RWPE2 (cell line): ENCODE measurements around the gene OPRM1.

Experiments
- ATAC-seq: fragments of 200-7000 bp; cut with Tn5 transposase; 3 replicates; pipeline ENCODE4 v1.9.1; 2021; ENCODE audit warnings: low read depth
- DNase-seq: peaks from one replicate; pipeline ENCODE4 v3.0.0-alpha.2; 2020; ENCODE audit warnings: low spot score
- H3K27ac ChIP-seq: fragments of 450-650 bp; 2 replicates; pipeline ENCODE4 v1.5.1; 2017; ENCODE audit warnings: mild to moderate bottlenecking; ENCODE audit not compliant: poor library complexity, severe bottlenecking
- H3K27me3 ChIP-seq: fragments of 250-450 bp; sonication (Bioruptor Pico); 2 replicates; pipeline ENCODE4 v1.5.1; 2021; ENCODE audit warnings: mild to moderate bottlenecking, moderate library complexity; ENCODE audit not compliant: insufficient read depth, poor library complexity, severe bottlenecking
- H3K36me3 ChIP-seq: fragments of 250-450 bp; sonication (Bioruptor Pico); 2 replicates; pipeline ENCODE4 v1.5.1; 2020; ENCODE audit warnings: low read depth, mild to moderate bottlenecking, moderate library complexity
- H3K4me1 ChIP-seq: fragments of 250-450 bp; sonication (Bioruptor Pico); 2 replicates; pipeline ENCODE4 v1.5.1; 2021; ENCODE audit warnings: mild to moderate bottlenecking, moderate library complexity; ENCODE audit not compliant: insufficient read depth, poor library complexity, severe bottlenecking
- H3K4me3 ChIP-seq: fragments of 250-450 bp; sonication (Bioruptor Pico); 2 replicates; pipeline ENCODE4 v1.5.1; 2021; ENCODE audit warnings: mild to moderate bottlenecking, moderate library complexity; ENCODE audit not compliant: severe bottlenecking
- H3K9me3 ChIP-seq: fragments of 250-450 bp; sonication (Bioruptor Pico); 2 replicates; pipeline ENCODE4 v1.5.1; 2021; ENCODE audit warnings: mild to moderate bottlenecking, moderate library complexity; ENCODE audit not compliant: severe bottlenecking
- CTCF ChIP-seq: fragments of 450-650 bp; IDR thresholded peaks from one replicate; pipeline ENCODE4 v1.5.1; 2017; ENCODE audit warnings: mild to moderate bottlenecking, moderate library complexity; ENCODE audit not compliant: poor library complexity, severe bottlenecking

The OPRM1 gene

DNA sequence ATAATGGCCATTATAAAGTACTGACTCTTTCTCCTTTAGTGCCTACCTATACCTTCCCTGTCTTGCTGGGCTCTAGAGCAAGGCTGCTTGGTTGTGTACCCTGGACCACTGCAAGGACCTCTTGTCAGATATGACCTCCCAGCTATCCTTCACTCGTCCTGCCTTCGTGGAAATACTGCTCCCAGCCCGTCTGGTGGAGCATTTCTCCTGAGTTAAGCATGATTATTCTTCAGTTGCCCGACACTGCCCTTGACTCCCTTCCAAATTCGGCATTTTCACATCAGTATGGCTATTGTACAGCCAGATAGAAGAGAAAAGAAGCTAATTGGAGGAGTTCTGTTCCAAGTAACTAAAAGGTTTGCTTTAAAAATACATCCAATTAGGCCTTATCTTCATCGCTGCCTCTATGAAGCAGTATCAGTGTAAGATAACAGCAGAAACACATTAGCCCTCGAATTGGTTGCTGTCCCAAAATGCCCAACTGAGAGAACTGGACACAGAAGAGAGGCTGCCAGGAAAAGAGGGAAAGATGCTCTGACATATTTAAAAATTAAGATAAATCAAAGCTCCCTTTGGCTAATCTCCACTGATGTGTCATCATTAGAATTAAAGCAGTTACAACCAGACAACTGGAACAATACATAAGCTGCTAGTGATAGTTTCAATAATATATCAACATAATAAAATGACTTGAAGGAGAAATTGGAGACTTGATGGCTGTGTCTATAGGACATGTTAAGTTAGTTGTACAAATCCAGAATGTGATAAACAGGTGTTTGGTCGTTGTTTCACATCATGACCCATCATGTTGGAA, 54.4 kb downstream of the OPRM1 start:
- H3K27me3 ChIP-seq = no peaks in the 10 kb centered on the region
- H3K36me3 ChIP-seq = no peaks in the 10 kb centered on the region
- no peak overlapping the region for H3K4me3 ChIP-seq
- H3K27ac ChIP-seq = no peak overlapping the region
- TF ChIP-seq CTCF = no peak
- H3K4me1 ChIP-seq = no peaks in the 10 kb centered on the region
- DNase-seq = no peak
- ATAC-seq = no peak
- no peaks in the 10 kb centered on the region for H3K9me3 ChIP-seq

DNA sequence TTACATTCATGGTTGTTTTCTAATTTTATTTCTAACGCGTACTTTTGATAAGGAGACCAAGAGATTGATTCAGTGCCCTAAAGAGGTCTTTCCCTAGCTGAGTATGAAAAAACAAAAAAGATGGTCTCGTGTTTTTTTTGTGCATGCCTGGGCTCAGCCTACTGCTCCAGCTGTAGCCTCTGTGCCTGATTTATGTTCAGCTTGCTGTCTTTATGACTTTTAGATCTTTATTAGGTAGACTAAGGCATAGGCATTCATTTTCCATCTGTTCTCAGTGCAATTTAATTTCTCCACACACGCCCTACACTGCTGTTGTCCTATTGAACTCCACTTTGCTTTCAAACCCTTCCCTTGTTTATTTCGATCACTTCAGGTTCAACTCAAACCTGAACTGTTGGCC, 56.5 kb downstream of the OPRM1 start:
- no peaks in the 10 kb centered on the region for H3K4me1 ChIP-seq
- H3K9me3 ChIP-seq = no peaks in the 10 kb centered on the region
- H3K27ac ChIP-seq = no peak overlapping the region
- no peak for DNase-seq
- H3K36me3 ChIP-seq = no peaks in the 10 kb centered on the region
- no peak for TF ChIP-seq CTCF
- ATAC-seq = no peak
- no peaks in the 10 kb centered on the region for H3K27me3 ChIP-seq
- no peak overlapping the region for H3K4me3 ChIP-seq

- no peaks in the 10 kb centered on the region for H3K36me3 ChIP-seq
- no peak overlapping the region for H3K4me3 ChIP-seq
- no peaks in the 10 kb centered on the region for H3K27me3 ChIP-seq
- H3K9me3 ChIP-seq = no peaks in the 10 kb centered on the region
- no peaks in the 10 kb centered on the region for H3K4me1 ChIP-seq
- DNase-seq = no peak
- no peak for ATAC-seq
- TF ChIP-seq CTCF = no peak
- no peak overlapping the region for H3K27ac ChIP-seq
Measured at GRCh38 chr6:154096316-154096715, 57.3 kb downstream of the OPRM1 start.

DNA sequence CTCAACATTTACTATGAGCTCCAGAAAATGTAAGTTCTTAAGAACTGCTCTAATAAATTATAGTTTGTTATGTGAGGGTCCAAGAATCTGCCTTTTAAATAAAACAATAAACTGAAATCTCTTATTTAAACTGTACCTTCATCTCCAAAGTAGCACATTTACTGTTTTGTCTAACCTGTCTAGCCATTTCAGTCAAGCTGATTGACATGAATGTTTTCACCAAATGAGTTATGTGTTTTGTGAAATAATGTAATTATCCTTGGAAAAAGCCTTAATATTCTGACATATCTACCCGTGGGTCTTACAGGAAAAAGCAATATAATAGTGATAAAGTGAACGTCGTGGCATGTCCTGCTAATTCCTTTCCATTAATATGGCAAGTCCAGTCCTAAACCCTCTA, 57.8 kb downstream of the OPRM1 start:
- ATAC-seq (no peak), DNase-seq (no peak)
- Histone ChIP-seq H3K9me3 (no peaks in the 10 kb centered on the region), H3K27ac (no peak overlapping the region), H3K27me3 (no peaks in the 10 kb centered on the region), H3K4me1 (no peaks in the 10 kb centered on the region), H3K4me3 (no peak overlapping the region), H3K36me3 (no peaks in the 10 kb centered on the region)
- no peak for TF ChIP-seq CTCF

GRCh38 chr6:154099211-154099610, 60.2 kb downstream of the OPRM1 start:
- H3K27ac ChIP-seq = no peak overlapping the region
- DNase-seq = no peak
- H3K36me3 ChIP-seq = no peaks in the 10 kb centered on the region

More at GRCh38 chr6:154099211-154099610, 60.2 kb downstream of the OPRM1 start:
- ATAC-seq = no peak
- H3K4me1 ChIP-seq = no peaks in the 10 kb centered on the region
- H3K27me3 ChIP-seq = no peaks in the 10 kb centered on the region
- H3K9me3 ChIP-seq = no peaks in the 10 kb centered on the region
- no peak for TF ChIP-seq CTCF
- no peak overlapping the region for H3K4me3 ChIP-seq
